ENCODE results near the gene CYP1B1. TPM values are rescaled to one million over a fixed set of nuclear protein-coding genes. Genes with fewer than 3 reads are reported as not detected.

The CYP1B1 gene
- 2.5 and 8.1 TPM in 2 replicates for total RNA-seq

DNA sequence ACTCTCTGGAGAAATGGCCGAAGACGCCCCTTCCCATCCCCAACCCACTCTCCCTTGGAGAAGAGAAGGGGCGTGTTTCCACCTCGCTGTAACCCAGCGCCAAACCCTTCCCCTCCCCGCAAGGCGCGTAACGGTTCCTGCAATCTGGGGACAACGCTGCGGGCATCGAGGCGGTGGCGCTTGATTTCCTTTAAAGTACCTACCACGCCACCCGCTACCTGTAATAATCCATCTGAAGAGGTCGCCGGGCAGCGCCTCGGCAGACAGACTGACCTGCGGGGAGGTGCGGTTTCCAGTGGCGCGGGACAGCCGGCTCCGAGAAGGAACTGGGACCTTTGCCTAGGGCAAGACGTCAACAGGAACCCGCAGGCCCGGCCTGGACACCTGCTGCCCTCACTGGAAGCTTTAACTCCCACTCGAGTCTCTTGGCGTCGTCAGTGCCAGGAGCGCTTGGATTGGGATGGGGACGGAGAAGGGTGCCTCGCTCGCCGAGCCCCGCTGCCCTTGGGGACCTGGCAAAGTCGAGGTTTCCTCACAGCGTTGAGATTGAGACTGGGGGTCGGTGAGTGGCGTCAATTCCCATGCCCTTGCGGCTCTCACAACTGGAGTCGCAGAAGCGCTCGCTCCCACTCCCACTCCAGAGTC, at the start of gene CYP1B1:
CYP1B1 (minus strand) TSS at position 645 of the 645 bp plus-strand sequence. CDS start 763 bp downstream, outside the sequence.
- peaks cover 26% of the 10 kb centered on the region for H3K27me3 ChIP-seq (ENCODE audit: control insufficient read depth, insufficient read depth, low read length)
- peak within 1 kb of the TSS; percentile 49 for H3K4me3 ChIP-seq (ENCODE audit: low read depth, low read length)
- no peak for DNase-seq (ENCODE audit: low read depth)
- no peaks in the 10 kb centered on the region for H3K36me3 ChIP-seq (ENCODE audit: control insufficient read depth, insufficient read depth, low read length)
- TF ChIP-seq, protein P1, sequence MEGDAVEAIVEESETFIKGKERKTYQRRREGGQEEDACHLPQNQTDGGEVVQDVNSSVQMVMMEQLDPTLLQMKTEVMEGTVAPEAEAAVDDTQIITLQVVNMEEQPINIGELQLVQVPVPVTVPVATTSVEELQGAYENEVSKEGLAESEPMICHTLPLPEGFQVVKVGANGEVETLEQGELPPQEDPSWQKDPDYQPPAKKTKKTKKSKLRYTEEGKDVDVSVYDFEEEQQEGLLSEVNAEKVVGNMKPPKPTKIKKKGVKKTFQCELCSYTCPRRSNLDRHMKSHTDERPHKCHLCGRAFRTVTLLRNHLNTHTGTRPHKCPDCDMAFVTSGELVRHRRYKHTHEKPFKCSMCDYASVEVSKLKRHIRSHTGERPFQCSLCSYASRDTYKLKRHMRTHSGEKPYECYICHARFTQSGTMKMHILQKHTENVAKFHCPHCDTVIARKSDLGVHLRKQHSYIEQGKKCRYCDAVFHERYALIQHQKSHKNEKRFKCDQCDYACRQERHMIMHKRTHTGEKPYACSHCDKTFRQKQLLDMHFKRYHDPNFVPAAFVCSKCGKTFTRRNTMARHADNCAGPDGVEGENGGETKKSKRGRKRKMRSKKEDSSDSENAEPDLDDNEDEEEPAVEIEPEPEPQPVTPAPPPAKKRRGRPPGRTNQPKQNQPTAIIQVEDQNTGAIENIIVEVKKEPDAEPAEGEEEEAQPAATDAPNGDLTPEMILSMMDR (IDR thresholded peaks at IDR 0.05; ENCODE audit: insufficient read depth, low read length, poor library complexity, severe bottlenecking): no peak

DNA sequence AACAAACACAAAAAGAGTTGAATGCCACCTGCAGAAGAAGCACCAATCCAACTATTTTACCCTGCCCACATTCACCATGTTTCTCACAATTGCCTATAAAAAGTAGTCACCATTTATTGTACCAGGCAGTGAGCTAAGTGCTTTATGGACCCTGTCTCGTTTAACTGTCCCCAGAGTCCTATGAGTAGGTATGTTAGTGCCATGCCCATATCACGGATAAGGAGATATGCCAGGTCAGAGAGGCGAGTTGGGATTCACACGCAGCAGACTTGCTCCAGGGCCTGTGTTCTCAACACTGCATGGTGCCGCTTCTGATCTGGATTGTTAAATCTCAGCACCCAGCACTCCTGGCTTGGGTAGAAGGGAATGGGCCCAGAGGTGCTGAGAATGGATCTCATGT, 49.1 kb upstream of the CYP1B1 start:
- Histone ChIP-seq H3K4me3 (ENCODE audit: low read depth, low read length) (no peak overlapping the region), H3K36me3 (ENCODE audit: control insufficient read depth, insufficient read depth, low read length) (peaks cover 1% of the 10 kb centered on the region), H3K27me3 (ENCODE audit: control insufficient read depth, insufficient read depth, low read length) (no peaks in the 10 kb centered on the region)
- DNase-seq (ENCODE audit: low read depth): no peak
- TF ChIP-seq, protein P1 (IDR thresholded peaks at IDR 0.05; ENCODE audit: insufficient read depth, low read length, poor library complexity, severe bottlenecking): no peak

DNA sequence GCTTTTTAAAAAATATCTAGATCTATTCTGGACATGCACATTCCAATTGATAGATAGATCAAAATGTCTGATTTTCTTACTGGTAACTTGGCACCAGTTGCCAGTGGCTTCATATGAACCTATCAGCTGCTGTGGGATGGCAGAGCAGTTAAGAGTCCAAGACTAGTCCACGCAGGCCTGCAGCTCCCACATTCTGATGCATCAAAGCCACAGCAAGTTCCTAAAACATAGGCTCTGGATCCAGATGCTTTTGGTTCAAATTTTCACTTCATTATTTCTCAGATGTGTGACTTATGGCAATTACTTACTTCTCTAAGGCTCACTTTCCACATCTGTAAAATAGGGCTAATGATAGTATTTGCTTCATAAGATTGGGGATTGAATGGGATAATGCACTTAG, 48.0 kb upstream of the CYP1B1 start:
- Histone ChIP-seq H3K4me3 (ENCODE audit: low read depth, low read length) (no peak overlapping the region), H3K36me3 (ENCODE audit: control insufficient read depth, insufficient read depth, low read length) (peaks cover 1% of the 10 kb centered on the region), H3K27me3 (ENCODE audit: control insufficient read depth, insufficient read depth, low read length) (no peaks in the 10 kb centered on the region)
- DNase-seq (ENCODE audit: low read depth): no peak
- TF ChIP-seq, protein P1 (IDR thresholded peaks at IDR 0.05; ENCODE audit: insufficient read depth, low read length, poor library complexity, severe bottlenecking): no peak

DNA sequence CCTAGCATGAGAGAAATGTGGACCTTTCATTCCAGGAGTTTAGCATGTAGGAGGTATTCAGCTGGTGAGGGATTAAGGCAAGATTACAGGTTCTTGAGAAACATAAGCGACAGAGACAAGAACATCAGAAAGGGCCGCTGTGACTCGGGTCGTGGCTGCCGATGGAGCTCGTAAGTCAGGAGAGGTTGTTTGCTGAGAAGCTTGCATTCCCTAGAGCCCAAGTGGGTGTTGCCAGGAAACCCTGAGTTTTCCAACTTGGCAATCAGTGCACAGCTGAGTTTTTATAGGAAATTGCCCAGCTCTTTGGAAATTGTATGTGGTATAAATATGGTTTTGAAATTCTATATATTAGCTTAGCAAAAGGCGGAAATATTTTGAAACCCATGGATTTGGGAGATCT, 46.4 kb upstream of the CYP1B1 start:
- Histone ChIP-seq H3K27me3 (ENCODE audit: control insufficient read depth, insufficient read depth, low read length) (no peaks in the 10 kb centered on the region), H3K4me3 (ENCODE audit: low read depth, low read length) (no peak overlapping the region), H3K36me3 (ENCODE audit: control insufficient read depth, insufficient read depth, low read length) (peaks cover 1% of the 10 kb centered on the region)
- DNase-seq (ENCODE audit: low read depth): no peak
- TF ChIP-seq, protein P1 (IDR thresholded peaks at IDR 0.05; ENCODE audit: insufficient read depth, low read length, poor library complexity, severe bottlenecking): no peak

DNA sequence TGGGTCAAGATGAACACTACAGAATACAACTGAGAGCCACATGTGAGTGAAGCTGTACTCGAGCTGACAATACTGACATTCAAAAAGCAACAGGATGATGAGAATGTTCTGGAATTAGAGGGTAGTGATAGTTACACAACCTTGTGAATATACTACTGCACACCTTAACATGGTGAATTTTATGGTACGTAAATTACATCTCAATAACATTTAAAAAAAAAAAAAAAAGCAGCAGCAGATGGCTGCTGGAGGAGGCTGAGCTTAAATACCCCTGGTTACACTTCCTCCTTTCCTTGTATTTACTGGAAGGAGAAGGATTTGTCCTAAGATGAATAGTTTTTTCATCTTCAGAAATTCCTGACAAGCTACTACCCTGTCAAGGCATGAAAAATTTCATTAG, 45.5 kb upstream of the CYP1B1 start:
- Histone ChIP-seq H3K36me3 (ENCODE audit: control insufficient read depth, insufficient read depth, low read length) (peaks cover 1% of the 10 kb centered on the region), H3K27me3 (ENCODE audit: control insufficient read depth, insufficient read depth, low read length) (no peaks in the 10 kb centered on the region), H3K4me3 (ENCODE audit: low read depth, low read length) (no peak overlapping the region)
- TF ChIP-seq, protein P1 (IDR thresholded peaks at IDR 0.05; ENCODE audit: insufficient read depth, low read length, poor library complexity, severe bottlenecking): no peak
- no peak for DNase-seq (ENCODE audit: low read depth)

DNA sequence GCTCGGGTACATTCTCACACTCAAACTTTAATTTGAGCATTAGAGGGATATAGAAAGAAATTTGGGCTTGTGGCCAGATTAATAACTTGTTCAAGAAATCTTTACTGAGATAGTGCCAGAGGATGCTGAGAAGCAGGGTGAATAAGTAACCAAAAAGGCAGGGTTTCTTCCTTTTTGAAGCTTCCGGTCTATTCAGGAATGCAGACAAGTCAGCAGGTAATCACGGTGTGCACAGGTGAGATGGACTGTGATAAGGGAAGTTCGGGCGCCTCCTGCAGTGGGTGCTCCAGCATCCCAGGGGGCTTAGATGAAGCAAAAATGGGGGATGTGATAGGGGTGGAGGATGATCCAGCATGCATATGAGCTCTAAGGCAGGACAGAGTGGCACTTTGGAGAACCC, 44.9 kb upstream of the CYP1B1 start:
- no peak for DNase-seq (ENCODE audit: low read depth)
- TF ChIP-seq, protein P1 (IDR thresholded peaks at IDR 0.05; ENCODE audit: insufficient read depth, low read length, poor library complexity, severe bottlenecking): no peak
- Histone ChIP-seq H3K4me3 (ENCODE audit: low read depth, low read length) (no peak overlapping the region), H3K36me3 (ENCODE audit: control insufficient read depth, insufficient read depth, low read length) (peaks cover 1% of the 10 kb centered on the region), H3K27me3 (ENCODE audit: control insufficient read depth, insufficient read depth, low read length) (no peaks in the 10 kb centered on the region)
